HG03460 (cell line): ENCODE data around the gene KIF1C.
"Not testable (repeated sequence)": the region's sequence is repeated elsewhere in the genome, so short reads cannot be mapped to it uniquely, and the experiment has no call there.

Experiments used
- ATAC-seq: cut with Tn5 transposase; IDR thresholded peaks from one replicate; pipeline ENCODE4 v1.9.1; 2021; ENCODE audit not compliant: unreplicated experiment

KIF1C gene

GRCh38 chr17:4999430-5000093 lies 1.8 kb downstream of the KIF1C start:
- ATAC-seq = no peak

DNA sequence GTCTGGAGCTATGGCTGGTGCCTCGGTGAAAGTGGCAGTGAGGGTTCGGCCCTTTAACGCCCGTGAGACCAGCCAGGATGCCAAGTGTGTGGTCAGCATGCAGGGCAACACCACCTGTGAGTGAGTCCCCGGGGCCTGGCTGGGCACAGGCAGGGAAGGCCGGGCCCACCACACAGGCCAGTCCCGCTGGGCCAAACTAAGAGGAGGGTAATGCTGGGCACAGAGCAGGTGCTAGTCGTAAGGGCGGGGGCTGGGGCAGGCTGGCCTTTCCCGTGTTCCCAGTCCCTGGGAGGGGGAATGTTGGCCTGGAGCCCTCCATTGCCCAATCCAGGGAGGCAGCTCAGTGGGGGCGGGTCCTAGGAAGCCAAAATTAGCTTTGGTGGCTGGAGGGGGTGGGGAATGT lies 2.5 kb downstream of the KIF1C start:
- no peak for ATAC-seq

DNA sequence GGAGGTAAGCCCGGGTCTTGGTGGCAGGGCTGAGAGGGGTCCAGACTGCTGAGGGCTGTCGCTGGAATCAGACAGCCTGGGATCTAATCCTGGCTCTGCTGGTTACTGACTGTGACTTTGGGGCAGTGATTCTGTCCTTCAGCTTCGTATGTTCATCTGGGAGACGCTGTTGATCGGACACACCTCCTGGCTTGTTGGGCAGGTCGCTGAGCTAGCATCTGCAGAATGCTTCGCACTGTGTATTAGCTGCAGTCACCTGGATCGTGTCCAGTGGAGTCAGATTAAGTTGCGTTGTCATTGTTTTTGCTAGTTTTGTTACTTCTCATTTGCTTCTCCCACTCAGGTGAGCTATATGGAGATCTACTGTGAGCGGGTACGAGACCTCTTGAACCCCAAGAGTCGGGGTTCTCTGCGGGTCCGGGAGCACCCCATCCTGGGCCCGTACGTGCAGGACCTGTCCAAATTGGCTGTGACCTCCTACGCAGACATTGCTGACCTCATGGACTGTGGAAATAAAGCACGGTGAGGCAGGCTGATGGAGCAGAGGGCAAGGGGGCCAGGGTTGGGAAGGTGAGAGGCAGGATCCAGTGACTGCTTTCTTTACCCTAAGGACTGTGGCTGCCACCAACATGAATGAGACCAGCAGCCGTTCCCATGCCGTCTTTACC lies 4.5 kb downstream of the KIF1C start:
- ATAC-seq = no peak

- no peak for ATAC-seq
These were observed 5.6 kb downstream of the KIF1C start for GRCh38 chr17:5003214-5003867.

- ATAC-seq = no peak
These were observed 14.2 kb downstream of the KIF1C start for GRCh38 chr17:5011928-5012327.

DNA sequence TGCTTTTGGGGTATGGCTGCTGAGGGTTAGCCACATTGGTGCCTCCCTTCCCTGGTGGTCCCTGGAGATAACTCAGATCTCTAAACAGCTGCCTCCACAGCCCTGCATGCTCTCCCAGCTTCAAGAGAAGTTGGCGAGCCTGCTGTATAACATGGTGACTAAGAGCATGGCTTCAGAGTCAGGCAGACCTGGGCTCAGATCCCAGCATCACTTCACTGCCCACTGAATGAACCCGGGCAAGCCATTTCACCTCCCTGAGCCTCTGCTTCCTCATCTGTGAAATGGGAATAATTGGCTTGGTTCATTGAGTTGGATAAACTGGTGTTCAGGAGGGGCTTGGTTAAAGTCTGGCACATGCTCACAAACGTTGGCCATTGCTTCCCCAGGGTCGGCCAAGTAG lies 16.6 kb downstream of the KIF1C start:
- no peak for ATAC-seq

- ATAC-seq = no peak
These were observed 21.8 kb downstream of the KIF1C start for GRCh38 chr17:5019475-5019956.

GRCh38 chr17:5020502-5021023 lies 22.8 kb downstream of the KIF1C start:
- no peak for ATAC-seq

GRCh38 chr17:5022171-5022711 lies 24.5 kb downstream of the KIF1C start:
- ATAC-seq = no peak

GRCh38 chr17:5023588-5024147 lies 25.9 kb downstream of the KIF1C start:
- no peak for ATAC-seq

DNA sequence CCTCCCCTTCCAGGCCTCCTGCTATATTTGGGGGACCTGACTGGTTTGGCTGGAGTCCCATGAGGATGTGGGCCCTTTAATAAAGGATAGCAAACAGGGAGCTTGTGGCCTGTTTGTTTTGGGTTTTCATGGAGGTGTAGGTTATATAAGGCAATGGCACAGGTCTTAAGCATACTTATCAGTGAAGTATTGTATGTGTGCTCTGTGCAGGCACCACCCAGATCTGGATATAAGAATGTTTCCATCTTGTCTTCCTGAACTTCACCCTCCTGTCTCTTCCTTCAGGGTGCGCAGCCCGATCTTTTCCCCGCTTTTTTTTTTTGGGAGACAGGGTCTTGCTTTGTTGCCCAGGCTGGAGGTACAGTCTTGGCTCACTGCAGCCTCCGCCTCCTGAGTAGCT lies 26.9 kb downstream of the KIF1C start:
- no peak for ATAC-seq

DNA sequence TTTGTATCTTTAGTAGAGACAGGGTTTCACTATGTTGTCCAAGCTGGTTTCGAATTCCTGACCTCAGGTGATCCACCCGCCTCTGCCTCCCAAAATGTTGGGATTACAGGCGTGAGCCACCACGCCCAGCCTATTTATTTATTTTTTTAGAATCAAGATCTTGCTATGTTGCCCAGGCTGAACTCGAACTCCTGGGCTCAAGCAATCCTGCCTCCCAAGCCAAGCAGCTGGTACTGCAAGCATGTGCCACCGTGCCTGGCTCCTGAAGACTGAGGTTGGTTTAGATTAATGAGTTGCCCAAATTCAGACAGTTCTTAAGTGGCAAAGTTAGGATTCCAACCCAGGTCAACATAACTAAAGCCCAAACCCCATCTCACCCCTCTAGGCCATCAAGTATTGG lies 29.5 kb downstream of the KIF1C start:
- ATAC-seq = no peak

GRCh38 chr17:5027916-5028315 lies 30.2 kb downstream of the KIF1C start:
- no peak for ATAC-seq

DNA sequence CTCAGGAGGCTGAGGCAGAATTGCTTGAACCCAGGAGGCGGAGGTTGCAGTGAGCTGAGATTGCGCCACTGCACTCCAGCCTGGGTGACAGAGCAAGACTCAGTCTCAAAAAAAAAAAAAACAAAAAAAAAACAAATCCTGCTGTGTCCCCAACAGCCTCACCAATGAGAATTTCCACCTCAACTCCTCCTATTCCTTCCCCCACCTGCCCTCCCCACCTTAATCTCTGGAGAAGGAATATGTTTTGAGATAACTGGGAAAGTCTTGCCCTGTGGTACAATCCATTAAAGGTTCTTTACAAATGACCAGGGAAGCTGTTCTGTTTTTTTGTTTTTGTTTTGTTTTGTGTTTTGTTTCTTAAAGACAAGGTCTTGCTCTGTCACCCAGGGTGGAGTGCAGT lies 32.4 kb downstream of the KIF1C start:
- ATAC-seq = not testable (repeated sequence)

GRCh38 chr17:5031365-5032082 lies 33.8 kb downstream of the KIF1C start:
- no peak for ATAC-seq

GRCh38 chr17:5032865-5033264 lies 35.1 kb downstream of the KIF1C start:
- no peak for ATAC-seq

DNA sequence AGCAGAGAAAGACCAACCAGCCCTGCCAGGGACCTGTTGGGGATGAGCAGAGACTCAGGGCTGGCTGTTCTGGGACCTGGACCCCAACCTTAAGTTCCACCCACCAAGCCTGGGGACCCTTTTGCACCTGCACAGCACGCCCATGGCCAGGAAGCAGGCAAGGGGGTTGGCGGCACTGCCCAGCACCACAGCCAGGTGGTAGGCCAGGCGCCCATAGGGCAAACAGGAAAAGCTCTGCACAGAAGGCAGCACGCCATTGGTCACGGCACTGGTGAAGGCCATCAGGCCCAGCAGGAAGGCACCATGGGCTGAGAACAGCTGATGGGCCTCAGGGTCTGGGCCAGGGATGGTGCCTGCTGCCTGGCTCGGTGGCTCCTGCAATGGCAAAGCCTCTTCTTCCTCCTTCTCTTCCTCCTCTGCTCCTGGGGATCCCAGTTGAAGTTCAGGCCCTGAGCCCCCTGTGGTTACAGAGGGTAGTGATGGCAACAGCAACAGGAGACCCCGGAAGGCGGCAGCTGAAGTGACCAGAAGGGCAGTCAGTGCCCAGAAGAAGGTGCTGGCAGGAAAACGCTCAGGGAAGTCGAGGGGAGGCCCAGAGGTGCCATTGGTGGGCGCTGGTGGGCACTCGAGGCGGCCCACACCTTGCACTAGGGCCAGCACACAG lies 35.7 kb downstream of the KIF1C start:
- ATAC-seq = no peak

GRCh38 chr17:5034063-5034462 lies 36.3 kb downstream of the KIF1C start:
- no peak for ATAC-seq

DNA sequence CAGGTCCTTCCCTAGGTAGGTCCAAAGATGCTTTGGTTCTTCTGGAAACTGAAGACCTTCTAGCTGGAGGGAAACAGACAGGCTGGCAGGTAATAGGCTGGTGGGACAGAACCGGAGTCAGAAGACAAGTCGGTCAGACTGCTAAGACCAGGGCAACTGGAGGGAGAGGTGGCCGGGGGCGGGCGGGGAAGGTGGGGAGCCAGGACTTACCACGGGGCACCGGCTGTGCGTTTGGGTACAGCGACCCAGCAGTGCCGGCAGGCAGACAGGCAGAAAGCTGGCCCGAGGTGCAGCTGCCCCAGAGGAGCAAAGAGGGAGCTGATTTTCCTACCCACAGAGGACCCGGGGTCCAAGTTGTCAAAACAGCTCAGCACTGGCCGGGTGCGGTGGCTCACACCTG lies 36.9 kb downstream of the KIF1C start:
- no peak for ATAC-seq

GRCh38 chr17:5035315-5035714 lies 37.6 kb downstream of the KIF1C start, which contains the start of gene SLC52A1:
SLC52A1 (minus strand) TSS chr17:5035426; CDS start chr17:5034606, 820 bp downstream.
- ATAC-seq = no peak
